H1 (cell line): ENCODE results near the gene PYCARD. TPM values are rescaled to one million over a fixed set of nuclear protein-coding genes. Genes with fewer than 3 reads are reported as not detected.

Experiments used
- CTCF ChIA-PET: fragments of 300-600 bp; sonication (Branson Sonifier 250); formaldehyde crosslinking; loops from one replicate; lab custom pipeline; 2021; ENCODE audit not compliant: partially characterized antibody; lab: Charles Lee
- POLR2A ChIA-PET: fragments of 300-600 bp; sonication (Branson Sonifier 250); formaldehyde crosslinking; loops from one replicate; lab custom pipeline; 2021; ENCODE audit warnings: inconsistent platforms; ENCODE audit not compliant: partially characterized antibody; lab: Charles Lee
- DNase-seq, 2 experiments: peaks; one replicate each; pipeline versions ENCODE4 v3.0.0 to v3.0.0-alpha.2; 2010 to 2022; ENCODE audit warnings: low spot score in 2 of 2, low read depth in 1 of 2, mixed read lengths in 1 of 2
- FAIRE-seq: peaks from 2 replicates; lab custom pipeline; 2011; peaks lifted over from hg19 to GRCh38; lab: Jason Lieb, UNC
- H2AFZ ChIP-seq: 2 replicates; pipeline ENCODE4 v1.8.1; 2012; ENCODE audit warnings: low read length, inconsistent platforms
- H2AK5ac ChIP-seq: 2 replicates; pipeline ENCODE4 v1.6.1; 2013; ENCODE audit warnings: low read depth, low read length
- H2BK120ac ChIP-seq: replicated peaks from 2 replicates; pipeline ENCODE3; 2013; ENCODE audit warnings: low read depth, low read length, inconsistent platforms
- H2BK12ac ChIP-seq: 2 replicates; pipeline ENCODE4 v1.6.1; 2013; ENCODE audit warnings: low read depth, low read length
- H2BK15ac ChIP-seq: 2 replicates; pipeline ENCODE4 v1.6.1; 2013; ENCODE audit warnings: low read length
- H2BK20ac ChIP-seq: 2 replicates; pipeline ENCODE4 v1.6.1; 2013; ENCODE audit warnings: low read length
- H2BK5ac ChIP-seq: 2 replicates; pipeline ENCODE4 v1.6.1; 2013; ENCODE audit warnings: low read depth, low read length
- H3K14ac ChIP-seq: 2 replicates; pipeline ENCODE4 v1.6.1; 2013; ENCODE audit warnings: inconsistent platforms; ENCODE audit not compliant: insufficient read length
- H3K18ac ChIP-seq: 2 replicates; pipeline ENCODE4 v1.6.1; 2013; ENCODE audit warnings: low read length; ENCODE audit errors: extremely low read depth
- H3K23ac ChIP-seq: 2 replicates; pipeline ENCODE4 v1.6.1; 2013; ENCODE audit warnings: inconsistent platforms; ENCODE audit not compliant: insufficient read length
- H3K23me2 ChIP-seq: 2 replicates; pipeline ENCODE4 v1.6.1; 2013; ENCODE audit warnings: low read depth, low read length
- H3K27ac ChIP-seq: 2 replicates; pipeline ENCODE4 v1.6.1; 2011; ENCODE audit warnings: low read depth, low read length, inconsistent platforms
- H3K27me3 ChIP-seq, 4 experiments: replicated peaks in 1 of 4; 1 replicate in 1 of 4; 2 replicates in 3 of 4; pipeline versions ENCODE4 v1.6.1 to v1.8.1; 2011 to 2013; ENCODE audit warnings: low read length in 3 of 4, mild to moderate bottlenecking in 3 of 4, inconsistent platforms in 2 of 4, mixed read lengths in 2 of 4, moderate library complexity in 1 of 4; ENCODE audit not compliant: control insufficient read depth in 3 of 4, insufficient read depth in 3 of 4; ENCODE audit errors: extremely low read depth in 1 of 4
- H3K36me3 ChIP-seq, 4 experiments: 2 replicates each; pipeline versions ENCODE4 v1.6.1 to v1.8.1; 2011 to 2013; ENCODE audit warnings: mild to moderate bottlenecking in 4 of 4, low read length in 3 of 4, moderate library complexity in 2 of 4, control low read depth in 1 of 4, inconsistent platforms in 1 of 4; ENCODE audit not compliant: insufficient read depth in 4 of 4, control insufficient read depth in 2 of 4
- H3K4ac ChIP-seq: replicated peaks from 2 replicates; pipeline ENCODE3; 2013; ENCODE audit warnings: low read length, low read depth, mixed read lengths, inconsistent platforms; ENCODE audit not compliant: insufficient read length
- H3K4me1 ChIP-seq, 4 experiments: replicated peaks in 1 of 4; 1 replicate in 1 of 4; 2 replicates in 3 of 4; pipeline versions ENCODE4 v1.6.1 to v1.8.1; 2011 to 2013; ENCODE audit warnings: low read length in 3 of 4, inconsistent platforms in 2 of 4, mixed read lengths in 1 of 4; ENCODE audit not compliant: insufficient read depth in 4 of 4, control insufficient read depth in 3 of 4
- H3K4me2 ChIP-seq, 2 experiments: 2 replicates each; pipeline versions ENCODE4 v1.6.1 to v1.8.1; 2011 to 2013; ENCODE audit warnings: low read depth in 2 of 2, low read length in 2 of 2, control low read depth in 1 of 2, inconsistent platforms in 1 of 2, mild to moderate bottlenecking in 1 of 2; ENCODE audit not compliant: insufficient read depth in 1 of 2
- H3K4me3 ChIP-seq, 4 experiments: fragments of 200-600, 300-600 bp in 1 of 4; sonication (generic), shearing (Covaris generic), sonication (Bioruptor Twin) in 1 of 4; 2 replicates each; pipeline versions ENCODE4 v1.5.1 to v1.8.1; 2011 to 2016; ENCODE audit warnings: low read length in 4 of 4, low read depth in 3 of 4, control low read depth in 2 of 4, inconsistent platforms in 2 of 4, mild to moderate bottlenecking in 2 of 4, mixed read lengths in 1 of 4, moderate library complexity in 1 of 4; ENCODE audit not compliant: insufficient read depth in 2 of 4; ENCODE audit errors: extremely low read depth in 1 of 4
- H3K56ac ChIP-seq: replicated peaks from 2 replicates; pipeline ENCODE3; 2013; ENCODE audit warnings: low read depth, mild to moderate bottlenecking, mixed read lengths, low read length, inconsistent platforms; ENCODE audit not compliant: insufficient read length
- H3K79me1 ChIP-seq: 2 replicates; pipeline ENCODE4 v1.6.1; 2013; ENCODE audit warnings: low read depth, low read length, control low read depth
- H3K79me2 ChIP-seq, 2 experiments: 2 replicates each; pipeline versions ENCODE4 v1.6.1 to v1.8.1; 2012 to 2013; ENCODE audit warnings: low read length in 2 of 2, mild to moderate bottlenecking in 2 of 2, inconsistent platforms in 1 of 2; ENCODE audit not compliant: insufficient read depth in 2 of 2, control insufficient read depth in 1 of 2
- H3K9ac ChIP-seq, 4 experiments: replicated peaks in 1 of 4; 1 replicate in 1 of 4; 2 replicates in 3 of 4; pipeline versions ENCODE4 v1.6.1 to v1.8.1; 2011 to 2013; ENCODE audit warnings: low read depth in 3 of 4, low read length in 3 of 4, control low read depth in 2 of 4, mild to moderate bottlenecking in 2 of 4, moderate library complexity in 2 of 4, inconsistent platforms in 1 of 4; ENCODE audit errors: extremely low read depth in 1 of 4
- H3K9me3 ChIP-seq, 2 experiments: 2 replicates each; pipeline versions ENCODE4 v1.6.1 to v1.8.1; 2012 to 2013; ENCODE audit warnings: mild to moderate bottlenecking in 2 of 2, moderate library complexity in 2 of 2, control low read depth in 1 of 2, inconsistent platforms in 1 of 2, low read depth in 1 of 2, low read length in 1 of 2, mixed read lengths in 1 of 2; ENCODE audit not compliant: insufficient read depth in 2 of 2
- H4K20me1 ChIP-seq, 2 experiments: replicated peaks in 1 of 2; 2 replicates each; pipeline versions ENCODE3 to v1.8.1; 2011 to 2013; ENCODE audit warnings: inconsistent platforms in 2 of 2, low read length in 2 of 2, mild to moderate bottlenecking in 1 of 2; ENCODE audit not compliant: insufficient read depth in 2 of 2, control insufficient read depth in 1 of 2
- H4K5ac ChIP-seq: 2 replicates; pipeline ENCODE4 v1.6.1; 2013; ENCODE audit warnings: low read length, low read depth, mixed read lengths, inconsistent platforms; ENCODE audit not compliant: insufficient read length
- H4K8ac ChIP-seq: 2 replicates; pipeline ENCODE4 v1.8.0; 2013; ENCODE audit warnings: mild to moderate bottlenecking, moderate library complexity, low read length, inconsistent platforms; ENCODE audit not compliant: insufficient read depth; ENCODE audit errors: extremely low read depth
- H4K91ac ChIP-seq: replicated peaks from 2 replicates; pipeline ENCODE3; 2013; ENCODE audit warnings: low read length, mixed read lengths, inconsistent platforms; ENCODE audit not compliant: insufficient read length
- ASH2L ChIP-seq: fragments of 200-600, 300-600 bp; sonication (generic); IDR thresholded peaks from one replicate; pipeline ENCODE4 v1.7.1; 2017; ENCODE audit warnings: low read length
- ATF3 ChIP-seq: IDR thresholded peaks from 2 replicates; pipeline ENCODE4 v1.6.1; 2011; ENCODE audit warnings: low read depth, mild to moderate bottlenecking, low read length; ENCODE audit not compliant: insufficient read depth
- BACH1 ChIP-seq: IDR thresholded peaks from 2 replicates; pipeline ENCODE4 v1.6.1; 2012; ENCODE audit warnings: low read length, improper control_type of control experiment
- CBX5 ChIP-seq: fragments of 300-800, 300-1000 bp; sonication (generic); IDR thresholded peaks from 2 replicates; pipeline ENCODE4 v1.7.1; 2016; ENCODE audit warnings: antibody characterized with exemption, low read length, low read depth
- GABPA ChIP-seq: IDR thresholded peaks from 2 replicates; pipeline ENCODE4 v1.6.1; 2011; ENCODE audit warnings: mild to moderate bottlenecking, low read length, moderate library complexity, borderline replicate concordance; ENCODE audit not compliant: insufficient read depth
- JUN ChIP-seq: IDR thresholded peaks from 2 replicates; pipeline ENCODE4 v1.6.1; 2011; ENCODE audit warnings: low read depth, mild to moderate bottlenecking, improper control_type of control experiment, low read length
- NRF1 ChIP-seq: IDR thresholded peaks from 2 replicates; pipeline ENCODE4 v1.6.1; 2011; ENCODE audit warnings: mild to moderate bottlenecking, low read depth, low read length, improper control_type of control experiment
- PHF8 ChIP-seq: fragments of 200-600 bp; sonication (generic); conservative IDR thresholded peaks from 2 replicates; pipeline ENCODE4 v1.7.1; 2012; ENCODE audit warnings: low read depth, mild to moderate bottlenecking, inconsistent platforms, low read length, moderate library complexity
- RAD21 ChIP-seq, 2 experiments: IDR thresholded peaks in 1 of 2; conservative IDR thresholded peaks in 1 of 2; 2 replicates each; pipeline ENCODE4 v1.6.1; 2011; ENCODE audit warnings: low read depth in 2 of 2, low read length in 2 of 2, improper control_type of control experiment in 1 of 2, inconsistent platforms in 1 of 2, mild to moderate bottlenecking in 1 of 2, moderate library complexity in 1 of 2
- SIRT6 ChIP-seq: IDR thresholded peaks from one replicate; pipeline ENCODE4 v1.7.1; 2012; ENCODE audit warnings: low read length, inconsistent platforms
- SP2 ChIP-seq: IDR thresholded peaks from 2 replicates; pipeline ENCODE4 v1.6.1; 2012; ENCODE audit warnings: mild to moderate bottlenecking, low read length, inconsistent platforms
- WGBS, 2 experiments: shearing (Covaris generic) in 1 of 2; methylation state at CpG; one replicate each; pipeline versions ENCODE4 v1.1.6 to v1.1.7; 2013 to 2015; ENCODE audit warnings: low lambda C conversion rate in 2 of 2, mixed read lengths in 2 of 2, inconsistent platforms in 1 of 2, low coverage in 1 of 2, missing lambda C conversion rate in 1 of 2; ENCODE audit not compliant: insufficient replicate concordance in 2 of 2, insufficient coverage in 1 of 2, insufficient read length in 1 of 2; ENCODE audit errors: extremely low coverage in 1 of 2, missing lambda C conversion rate in 1 of 2; 5-methylcytosine and 5-hydroxymethylcytosine counted together
- polyA plus RNA-seq, 7 experiments: library from polyadenylated mRNA; depleted of rRNA in 3 of 7; stranded (reverse) in 5 of 7; unstranded in 2 of 7; fragments of >200 nt in 5 of 7; fragments of 200-250 nt in 2 of 7; gene quantifications; 1 replicate in 5 of 7; 2 replicates in 1 of 7; 4 replicates in 1 of 7; pipeline versions ENCODE4 v1.2.1 to v1.2.3, GENCODE V29; 2011 to 2013; ENCODE audit warnings: missing spikeins in 2 of 7, mixed read lengths in 2 of 7
- total RNA-seq: library from RNA; stranded (reverse); fragmentation: NEBNext Ultra II Directional; extraction: Animal tissue kit (Norgen Biotek cat#: 25700); gene quantifications from 2 replicates; pipeline ENCODE4 v1.2.1, GENCODE V29; 2021

Gene PYCARD
- total and polyA plus RNA-seq, 2 of the 8 experiments (the other 6 are each of a cell fraction or from before 2014, with no cell fraction given): 29.9 to 77.9 TPM

- H2AFZ ChIP-seq: no peak overlapping the region
These were observed 35.5 kb upstream of the PYCARD start for GRCh38 chr16:31238041-31238440.

More at GRCh38 chr16:31238041-31238440, 35.5 kb upstream of the PYCARD start:
- Histone ChIP-seq H3K9ac (no peak overlapping the region), H2AK5ac (no peak overlapping the region), H3K79me1 (no peaks in the 10 kb centered on the region), H3K56ac (no peak overlapping the region), H3K4me2 (no peak overlapping the region), H3K4me1 (peaks cover 0 to 5% (median under 1%) of the 10 kb centered on the region in 4 experiments; a peak in 1 of 7 replicates), H3K4ac (no peak overlapping the region), H2BK20ac (no peak overlapping the region), H3K9me3 (no peaks in the 10 kb centered on the region), H2BK12ac (no peak overlapping the region)
- ChIA-PET CTCF (interaction anchor here (1.4 kb wide), 1 partner anchor 35 kb away, joined by 3 read pairs; no protein-coding TSS in a partner anchor), POLR2A (interaction anchor here (1.0 to 1.2 kb wide), 2 partner anchors 14 to 19 kb away, joined by 3 read pairs; no protein-coding TSS in a partner anchor)
- WGBS, 2 experiments: 85% methylated on average over 4 of the region's 4 CpGs; no CpG with 5 or more reads in 1 of the 2 experiments
- no peak for TF ChIP-seq ASH2L
- no peak for TF ChIP-seq GABPA
- TF ChIP-seq BACH1: no peak
- TF ChIP-seq NRF1: no peak
- no peak for TF ChIP-seq PHF8
- TF ChIP-seq SIRT6: no peak
- TF ChIP-seq RAD21 (IDR thresholded peaks at IDR 0.05 in 1 of 2, conservative IDR thresholded peaks at IDR 0.05 in 1 of 2; ENCODE audit: low read depth in 2 of 2, low read length in 2 of 2): no peak
- TF ChIP-seq JUN: no peak
- no peak for TF ChIP-seq CBX5
- TF ChIP-seq ATF3: no peak
- no peak for TF ChIP-seq SP2
- TF ChIP-seq, all 59 proteins: peak for 0
- no peak overlapping the region for H3K23ac ChIP-seq
- no peaks in the 10 kb centered on the region for H4K20me1 ChIP-seq
- H2BK120ac ChIP-seq: no peak overlapping the region
- no peak overlapping the region for H3K27ac ChIP-seq
- no peak overlapping the region for H4K8ac ChIP-seq
- DNase-seq: no peak
- no peak overlapping the region for H3K4me3 ChIP-seq
- H3K18ac ChIP-seq: no peak overlapping the region
- no peak overlapping the region for H3K14ac ChIP-seq
- H3K79me2 ChIP-seq: peaks cover 0 to 2% of the 10 kb centered on the region in 2 experiments; a peak in 1 of 4 replicates
- H4K5ac ChIP-seq: no peak overlapping the region
- no peak overlapping the region for H4K91ac ChIP-seq
- H3K23me2 ChIP-seq: no peaks in the 10 kb centered on the region
- H2BK15ac ChIP-seq: no peak overlapping the region
- FAIRE-seq: no peak
- H2BK5ac ChIP-seq: no peak overlapping the region
- no peaks in the 10 kb centered on the region for H3K27me3 ChIP-seq
- no peaks in the 10 kb centered on the region for H3K36me3 ChIP-seq
